NCI-H187 (cell line): ENCODE results near the gene CRACR2B.

ENCODE experiments used
- DNase-seq, 2 experiments: peaks; one replicate each; lab custom pipeline; 2025; lab: John Stamatoyannopoulos, UW

CRACR2B gene

GRCh38 chr11:827146-827896 is 398 bp upstream of the CRACR2B start:
- no peak for DNase-seq

GRCh38 chr11:828506-829175 is 922 bp downstream of the CRACR2B start:
- DNase-seq, result no peak

GRCh38 chr11:829176-829846 is 1.6 kb downstream of the CRACR2B start:
- no peak for DNase-seq

- no peak for DNase-seq
Observed at GRCh38 chr11:829847-830294, 2.2 kb downstream of the CRACR2B start.

GRCh38 chr11:830295-831117 is 2.8 kb downstream of the CRACR2B start:
- peak; percentile 65 to 81 for DNase-seq

GRCh38 chr11:831118-831864 is 3.6 kb downstream of the CRACR2B start:
- DNase-seq, result no peak

GRCh38 chr11:831961-832528 is 4.3 kb downstream of the CRACR2B start:
- DNase-seq, result no peak

- no peak for DNase-seq
Observed at GRCh38 chr11:832529-833113, 4.9 kb downstream of the CRACR2B start, which contains the start of gene CD151. Gene CD151, plus strand, starts transcription at chr11:832952. Its CDS starts 3,118 bp downstream, at chr11:836070.

- no peak for DNase-seq
Observed at GRCh38 chr11:833114-833791, 5.5 kb downstream of the CRACR2B start.

- DNase-seq, result no peak
Observed at GRCh38 chr11:833849-834311, 6.2 kb downstream of the CRACR2B start.

- DNase-seq, result no peak
Observed at GRCh38 chr11:834371-835316, 6.9 kb downstream of the CRACR2B start.

- no peak for DNase-seq
Observed at GRCh38 chr11:836274-836673, 8.6 kb downstream of the CRACR2B start.

- DNase-seq, result no peak
Observed at GRCh38 chr11:836700-837099, 9.0 kb downstream of the CRACR2B start.

- DNase-seq, result no peak
Observed at GRCh38 chr11:837189-837989, 9.7 kb downstream of the CRACR2B start.

- no peak for DNase-seq
Observed at GRCh38 chr11:837990-838307, 10.2 kb downstream of the CRACR2B start.

- DNase-seq, result no peak
Observed at GRCh38 chr11:838441-839279, 10.9 kb downstream of the CRACR2B start.

- DNase-seq, result no peak
Observed at GRCh38 chr11:839280-839623, 11.5 kb downstream of the CRACR2B start.
